Myocyte (in vitro differentiated cells): Measurements from ENCODE around the gene SYNGR3. TPM values are rescaled to one million over a fixed set of nuclear protein-coding genes. Genes with fewer than 3 reads are reported as not detected.

ENCODE experiments used
- DNase-seq: peaks from one replicate; pipeline ENCODE4 v3.0.0-alpha.2; 2012; ENCODE audit warnings: low read depth
- total RNA-seq: library from RNA; depleted of rRNA; stranded (reverse); fragments of >200 nt; gene quantifications from 2 replicates; pipeline ENCODE4 v1.2.3, GENCODE V29; 2014

Gene SYNGR3
- total RNA-seq, 1 donor from 2014 or later: 0.51 TPM

- DNase-seq: peak; percentile 67
Measured at GRCh38 chr16:2039274-2040031, 49.7 kb downstream of the SYNGR3 start.

DNA sequence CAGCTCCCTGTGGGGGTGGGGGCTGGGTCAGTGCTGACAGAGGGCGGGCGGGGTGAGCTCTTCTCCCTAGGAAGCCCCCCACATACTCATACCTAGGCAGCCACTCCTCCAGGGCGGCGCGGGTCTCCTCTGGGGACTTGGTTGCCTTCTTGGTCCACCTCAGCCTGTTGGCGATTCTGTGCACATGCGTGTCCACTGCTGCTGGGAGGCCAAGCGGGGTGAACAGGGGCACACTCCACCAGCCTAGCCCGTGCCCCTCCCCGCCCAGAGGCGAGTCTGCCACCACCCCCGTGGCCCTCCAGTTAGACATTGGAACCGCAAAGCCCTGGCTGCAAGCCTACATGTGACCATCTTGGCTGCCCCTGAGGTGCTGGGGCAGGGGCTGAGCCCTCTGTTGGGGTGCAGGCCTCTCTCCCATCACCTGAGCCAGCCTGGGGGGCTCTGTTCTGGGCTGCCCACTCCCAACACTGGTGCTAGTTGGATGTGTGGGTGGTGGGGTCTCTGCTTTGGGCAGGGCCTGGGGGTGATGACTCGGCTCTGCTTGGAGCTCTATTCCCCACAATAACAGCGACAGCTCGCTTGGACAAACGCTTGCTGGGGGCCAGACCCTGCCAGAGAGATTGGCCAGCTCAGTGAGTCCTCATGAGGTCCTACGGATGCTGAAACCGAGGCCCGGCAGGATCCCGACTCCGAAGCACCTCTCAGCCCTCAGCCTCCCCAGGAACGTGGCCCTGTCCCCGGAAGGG is 50.4 kb downstream of the SYNGR3 start:
- no peak for DNase-seq

DNA sequence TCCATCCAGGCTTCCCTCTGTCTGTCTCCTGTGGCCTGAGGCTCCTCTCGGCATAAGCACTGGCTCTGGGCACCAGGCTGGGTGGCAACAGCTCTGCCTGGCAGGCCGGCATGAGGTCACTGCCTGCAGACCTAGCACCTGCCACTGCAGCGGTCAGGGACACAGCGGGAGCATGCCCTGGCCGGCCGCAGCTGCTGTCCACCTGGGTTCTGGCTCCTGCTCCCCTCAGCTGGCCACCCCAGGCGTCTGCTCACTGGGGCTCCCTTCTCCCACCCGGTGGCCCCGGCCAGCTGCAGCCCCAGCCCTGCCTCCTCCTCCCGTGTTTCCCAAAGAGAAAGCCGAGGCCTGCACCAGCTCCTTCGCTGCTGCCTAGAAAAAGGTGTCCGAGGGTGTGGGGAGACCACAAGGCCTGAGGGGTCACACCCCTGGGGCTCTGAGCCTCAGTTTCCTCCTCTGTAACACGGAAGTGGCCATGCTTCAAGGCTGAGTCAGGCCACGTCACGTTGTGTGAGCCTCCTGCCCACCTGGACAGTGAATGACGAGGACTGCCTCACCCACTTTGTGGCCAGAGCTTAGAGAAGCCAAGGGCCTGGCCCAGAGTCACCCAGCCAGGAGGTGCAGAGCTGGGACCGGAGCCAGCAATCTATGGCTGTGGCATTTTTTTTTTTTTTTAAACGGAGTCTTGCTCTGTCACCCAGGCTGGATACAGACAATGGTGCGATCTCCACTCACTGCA is 51.2 kb downstream of the SYNGR3 start:
- peak; percentile 94 for DNase-seq

GRCh38 chr16:2042171-2042985 is 52.6 kb downstream of the SYNGR3 start:
- peak; percentile 83 for DNase-seq

DNA sequence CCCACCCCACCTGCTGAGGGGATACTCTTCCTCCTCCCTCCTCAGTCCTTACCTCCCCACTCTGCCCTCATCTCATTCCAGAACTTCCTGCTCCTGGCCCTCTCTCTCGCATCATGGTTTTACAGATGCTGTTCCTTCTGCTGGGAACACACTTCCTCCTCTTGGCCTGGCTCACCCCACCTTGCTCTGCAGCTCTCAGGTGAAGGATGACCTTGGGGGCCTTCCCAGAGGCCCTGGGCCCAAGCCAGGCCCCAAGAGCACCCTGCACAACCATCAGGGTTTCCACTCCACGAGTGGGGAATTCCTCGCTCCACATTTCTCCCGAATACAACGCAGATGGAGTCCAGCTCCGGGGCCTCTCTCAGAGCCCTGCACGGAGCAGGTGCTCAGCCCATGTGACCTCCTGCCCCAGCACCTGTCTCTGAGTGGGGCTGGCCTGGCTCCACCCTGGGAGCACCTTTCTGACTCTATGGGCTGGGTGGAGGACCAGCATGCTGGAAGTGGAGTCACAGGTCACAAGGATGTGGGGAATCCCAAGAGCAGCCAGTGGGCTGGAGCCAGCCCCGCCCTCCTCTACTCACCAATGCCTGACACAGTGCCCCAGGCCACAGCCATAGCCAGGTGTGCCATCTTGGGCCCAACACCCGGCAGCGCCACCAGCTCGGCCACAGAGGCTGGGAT is 53.4 kb downstream of the SYNGR3 start:
- no peak for DNase-seq

Other genes starting within 250 kb of the SYNGR3 start
- gene NME3, start 218.4 kb upstream of the SYNGR3 start, total RNA-seq: 51.2 and 61.2 TPM in 2 replicates
- gene EME2, start 217.2 kb upstream of the SYNGR3 start, total RNA-seq: 15.0 and 17.2 TPM in 2 replicates
- 152 TPM in 2 replicates for gene MRPS34, start 216.8 kb upstream of the SYNGR3 start, total RNA-seq
- 27.0 and 39.6 TPM in 2 replicates for gene SPSB3, start 207.4 kb upstream of the SYNGR3 start, total RNA-seq
- 114 and 157 TPM in 2 replicates for gene NUBP2, start 207.0 kb upstream of the SYNGR3 start, total RNA-seq
- gene IGFALS, start 196.3 kb upstream of the SYNGR3 start, total RNA-seq: not detected in 2 replicates
- 178 and 182 TPM in 2 replicates for gene HAGH, start 163.1 kb upstream of the SYNGR3 start, total RNA-seq
- gene FAHD1, start 162.8 kb upstream of the SYNGR3 start, total RNA-seq: 48.6 and 53.2 TPM in 2 replicates
- not detected in 2 replicates for gene MEIOB, start 117.8 kb upstream of the SYNGR3 start, total RNA-seq
- gene HS3ST6, start 71.6 kb upstream of the SYNGR3 start, total RNA-seq: not detected in 2 replicates
- 23.2 and 26.8 TPM in 2 replicates for gene MSRB1, start 46.8 kb upstream of the SYNGR3 start, total RNA-seq
- gene RPL3L, start 35.3 kb upstream of the SYNGR3 start, total RNA-seq: 4.0 and 5.8 TPM in 2 replicates
- gene NDUFB10, start 30.4 kb upstream of the SYNGR3 start, total RNA-seq: 206 and 226 TPM in 2 replicates
- gene RPS2, start 25.1 kb upstream of the SYNGR3 start, total RNA-seq: 1,943 and 2,126 TPM in 2 replicates
- 0.24 TPM in 1 of 2 replicates, not detected in the other for gene RNF151, start 23.1 kb upstream of the SYNGR3 start, total RNA-seq
- gene TBL3, start 17.9 kb upstream of the SYNGR3 start, total RNA-seq: 46.8 and 66.4 TPM in 2 replicates
- 1.1 and 3.1 TPM in 2 replicates for gene NOXO1, start 8.5 kb upstream of the SYNGR3 start, total RNA-seq
- 19.9 and 22.6 TPM in 2 replicates for gene GFER, start 5.8 kb upstream of the SYNGR3 start, total RNA-seq
- gene ZNF598, start 19.9 kb downstream of the SYNGR3 start, total RNA-seq: 33.5 and 50.3 TPM in 2 replicates
- 0.29 and 0.83 TPM in 2 replicates for gene NPW, start 29.8 kb downstream of the SYNGR3 start, total RNA-seq
- 38.1 and 52.7 TPM in 2 replicates for gene NHERF2, start 36.9 kb downstream of the SYNGR3 start, total RNA-seq
- 17.3 and 25.7 TPM in 2 replicates for gene NTHL1, start 57.9 kb downstream of the SYNGR3 start, total RNA-seq
- 49.6 and 81.9 TPM in 2 replicates for gene TSC2, start 58.0 kb downstream of the SYNGR3 start, total RNA-seq
- gene PKD1, start 145.9 kb downstream of the SYNGR3 start, total RNA-seq: 180 and 198 TPM in 2 replicates
- gene RAB26, start 158.7 kb downstream of the SYNGR3 start, total RNA-seq: 0.91 and 1.9 TPM in 2 replicates
- gene TRAF7, start 165.8 kb downstream of the SYNGR3 start, total RNA-seq: 95.8 and 120 TPM in 2 replicates
- 1.0 and 1.4 TPM in 2 replicates for gene CASKIN1, start 206.6 kb downstream of the SYNGR3 start, total RNA-seq
- gene MLST8, start 215.5 kb downstream of the SYNGR3 start, total RNA-seq: 30.3 and 46.9 TPM in 2 replicates
- gene BRICD5, start 220.9 kb downstream of the SYNGR3 start, total RNA-seq: 4.3 and 7.2 TPM in 2 replicates
- 47.8 and 49.0 TPM in 2 replicates for gene PGP, start 224.9 kb downstream of the SYNGR3 start, total RNA-seq
- 33.6 and 35.3 TPM in 2 replicates for gene E4F1, start 233.6 kb downstream of the SYNGR3 start, total RNA-seq
- gene DNASE1L2, start 246.5 kb downstream of the SYNGR3 start, total RNA-seq: 2.2 and 2.4 TPM in 2 replicates